GM21737 (cell line): ENCODE results near the gene MYADML2.

Experiments
- ATAC-seq: cut with Tn5 transposase; IDR thresholded peaks from one replicate; pipeline ENCODE4 v1.9.1; 2021; ENCODE audit warnings: mild to moderate bottlenecking, moderate library complexity; ENCODE audit not compliant: unreplicated experiment

The MYADML2 gene

GRCh38 chr17:81912441-81913309, 34.4 kb downstream of the MYADML2 start:
- ATAC-seq = no peak

- ATAC-seq = no peak
Observed at GRCh38 chr17:81911969-81912368, 35.1 kb downstream of the MYADML2 start.

- peak; percentile 52 for ATAC-seq
Observed at GRCh38 chr17:81911277-81911961, 35.6 kb downstream of the MYADML2 start, which contains the start of gene PCYT2. Gene PCYT2, minus strand, starts transcription at chr17:81911399. Its CDS starts 44 bp downstream, at chr17:81911355.

- peak; percentile 35 for ATAC-seq
Observed at GRCh38 chr17:81910840-81911276, 36.2 kb downstream of the MYADML2 start.

GRCh38 chr17:81909966-81910839, 36.8 kb downstream of the MYADML2 start:
- no peak for ATAC-seq

GRCh38 chr17:81909231-81909630, 37.8 kb downstream of the MYADML2 start:
- no peak for ATAC-seq

GRCh38 chr17:81908793-81909192, 38.2 kb downstream of the MYADML2 start:
- no peak for ATAC-seq

GRCh38 chr17:81907219-81908145, 39.6 kb downstream of the MYADML2 start:
- ATAC-seq = no peak

- ATAC-seq = no peak
Observed at GRCh38 chr17:81906476-81907218, 40.4 kb downstream of the MYADML2 start.

GRCh38 chr17:81905993-81906392, 41.0 kb downstream of the MYADML2 start:
- ATAC-seq = no peak

GRCh38 chr17:81905424-81905875, 41.6 kb downstream of the MYADML2 start:
- no peak for ATAC-seq

- ATAC-seq = no peak
Observed at GRCh38 chr17:81904600-81905423, 42.2 kb downstream of the MYADML2 start.

GRCh38 chr17:81903896-81904599, 43.0 kb downstream of the MYADML2 start:
- no peak for ATAC-seq

- ATAC-seq = no peak
Observed at GRCh38 chr17:81903415-81903831, 43.6 kb downstream of the MYADML2 start.

- no peak for ATAC-seq
Observed at GRCh38 chr17:81902653-81903414, 44.2 kb downstream of the MYADML2 start.

GRCh38 chr17:81902023-81902652, 44.9 kb downstream of the MYADML2 start, which contains the start of gene NPB:
Gene NPB, plus strand, starts transcription at chr17:81902238. Its CDS starts 40 bp downstream, at chr17:81902278.
- no peak for ATAC-seq
